HG03039 (cell line): ENCODE measurements around the gene ARHGAP21.

Source experiments
- ATAC-seq: cut with Tn5 transposase; IDR thresholded peaks from one replicate; pipeline ENCODE4 v1.9.1; 2021; ENCODE audit warnings: mild to moderate bottlenecking, moderate library complexity; ENCODE audit not compliant: unreplicated experiment

The ARHGAP21 gene

GRCh38 chr10:24545585-24545984 is 178.1 kb downstream of the ARHGAP21 start:
- ATAC-seq = no peak

- ATAC-seq = no peak
Measured at GRCh38 chr10:24544776-24545175, 178.9 kb downstream of the ARHGAP21 start.

DNA sequence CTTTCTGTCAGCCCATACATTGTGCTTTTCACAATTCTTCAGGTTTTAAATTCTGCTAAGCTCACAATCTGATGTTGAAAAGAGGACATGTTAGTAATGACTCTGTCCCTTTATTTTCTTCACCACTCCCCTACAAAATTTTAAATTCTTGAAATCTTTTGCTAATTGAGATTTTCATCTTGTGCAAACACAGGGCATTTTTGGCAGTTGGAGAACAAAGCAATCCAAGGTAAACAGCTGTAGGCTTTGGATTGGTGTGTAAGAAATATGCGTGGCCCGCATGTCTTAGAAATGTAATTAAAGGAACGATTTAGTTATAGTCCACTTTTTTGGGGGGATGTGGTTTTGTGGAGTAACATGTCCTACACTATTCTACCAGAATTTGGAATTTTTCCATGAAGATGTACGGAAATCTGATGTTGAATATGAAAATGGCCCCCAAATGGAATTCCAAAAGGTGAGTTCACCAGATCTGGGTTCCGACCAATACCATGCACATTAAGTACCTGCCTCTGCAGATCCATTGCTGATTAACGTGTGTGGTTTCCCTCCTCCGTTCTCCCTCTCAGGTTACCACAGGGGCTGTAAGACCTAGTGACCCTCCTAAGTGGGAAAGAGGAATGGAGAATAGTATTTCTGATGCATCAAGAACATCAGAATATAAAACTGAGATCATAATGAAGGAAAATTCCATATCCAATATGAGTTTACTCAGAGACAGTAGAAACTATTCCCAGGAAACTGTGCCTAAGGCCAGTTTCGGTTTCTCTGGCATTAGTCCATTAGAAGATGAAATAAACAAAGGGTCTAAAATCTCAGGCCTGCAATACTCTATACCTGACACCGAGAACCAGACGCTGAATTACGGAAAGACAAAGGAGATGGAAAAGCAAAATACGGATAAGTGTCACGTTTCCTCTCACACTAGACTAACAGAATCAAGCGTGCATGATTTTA is 181.1 kb downstream of the ARHGAP21 start:
- ATAC-seq = no peak

DNA sequence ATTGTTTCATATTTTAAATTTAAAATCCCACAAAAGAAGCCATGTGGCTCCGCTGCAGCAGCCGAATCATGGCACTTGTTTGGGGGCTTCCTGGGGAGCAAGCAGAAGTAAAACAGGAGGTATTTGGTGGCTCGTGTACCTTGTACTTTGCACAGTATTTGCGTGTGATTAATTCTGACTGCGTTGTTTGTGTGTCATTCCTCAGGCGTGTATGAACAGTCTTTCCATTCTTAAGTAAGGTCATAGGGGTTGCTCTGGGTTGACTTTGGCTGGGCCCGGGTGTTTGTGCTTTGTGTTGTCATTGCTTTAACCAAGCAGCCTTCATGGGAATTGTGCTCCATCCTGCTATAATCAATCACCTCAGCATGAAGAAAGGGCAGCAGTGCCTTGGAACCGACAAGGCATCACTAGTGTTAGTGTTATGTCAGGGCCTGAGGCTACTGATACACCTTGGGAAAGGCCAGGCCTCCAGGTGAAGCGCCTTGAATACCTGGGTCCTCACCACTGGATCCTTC is 182.4 kb downstream of the ARHGAP21 start:
- no peak for ATAC-seq

- ATAC-seq = no peak
Measured at GRCh38 chr10:24536636-24537035, 187.1 kb downstream of the ARHGAP21 start.

GRCh38 chr10:24533981-24534380 is 189.7 kb downstream of the ARHGAP21 start:
- ATAC-seq = no peak
